ENCODE data around the gene SNAI3.
"Not testable (repeated sequence)": the region's sequence is repeated elsewhere in the genome, so short reads cannot be mapped to it uniquely, and the experiment has no call there.

SNAI3 gene

GRCh38 chr16:88669493-88669892 is 16.8 kb downstream of the SNAI3 start:
- not testable (repeated sequence) for DNase-seq (ENCODE audit: low spot score)

- DNase-seq (ENCODE audit: low spot score), result no peak
Observed at GRCh38 chr16:88667461-88667860, 18.8 kb downstream of the SNAI3 start.

- DNase-seq (ENCODE audit: low spot score), result no peak
Observed at GRCh38 chr16:88665570-88665969, 20.7 kb downstream of the SNAI3 start.

- no peak for DNase-seq (ENCODE audit: low spot score)
Observed at GRCh38 chr16:88665148-88665547, 21.2 kb downstream of the SNAI3 start.

- peak; percentile 100 for DNase-seq (ENCODE audit: low spot score)
Observed at GRCh38 chr16:88662843-88663606, 23.3 kb downstream of the SNAI3 start, which contains the start of gene MVD. Gene MVD, minus strand, starts transcription at chr16:88663091. Its CDS starts 11 bp downstream, at chr16:88663080.

- no peak for DNase-seq (ENCODE audit: low spot score)
Observed at GRCh38 chr16:88662222-88662842, 24.0 kb downstream of the SNAI3 start.

GRCh38 chr16:88661468-88661867 is 24.8 kb downstream of the SNAI3 start:
- DNase-seq (ENCODE audit: low spot score), result no peak

GRCh38 chr16:88659160-88659559 is 27.1 kb downstream of the SNAI3 start:
- DNase-seq (ENCODE audit: low spot score), result no peak

GRCh38 chr16:88658714-88659113 is 27.6 kb downstream of the SNAI3 start:
- DNase-seq (ENCODE audit: low spot score), result no peak

- DNase-seq (ENCODE audit: low spot score), result no peak
Observed at GRCh38 chr16:88657371-88657770, 28.9 kb downstream of the SNAI3 start.

GRCh38 chr16:88656291-88656980 is 29.9 kb downstream of the SNAI3 start:
- DNase-seq (ENCODE audit: low spot score), result no peak

- no peak for DNase-seq (ENCODE audit: low spot score)
Observed at GRCh38 chr16:88655733-88656281, 30.5 kb downstream of the SNAI3 start.

GRCh38 chr16:88655053-88655732 is 31.1 kb downstream of the SNAI3 start:
- DNase-seq (ENCODE audit: low spot score), result no peak

- no peak for DNase-seq (ENCODE audit: low spot score)
Observed at GRCh38 chr16:88654363-88655052, 31.8 kb downstream of the SNAI3 start.

GRCh38 chr16:88653596-88654362 is 32.5 kb downstream of the SNAI3 start:
- no peak for DNase-seq (ENCODE audit: low spot score)

- no peak for DNase-seq (ENCODE audit: low spot score)
Observed at GRCh38 chr16:88653101-88653500, 33.2 kb downstream of the SNAI3 start.

GRCh38 chr16:88652762-88653063 is 33.6 kb downstream of the SNAI3 start:
- DNase-seq (ENCODE audit: low spot score), result no peak

GRCh38 chr16:88651989-88652761 is 34.1 kb downstream of the SNAI3 start:
- DNase-seq (ENCODE audit: low spot score), result no peak

GRCh38 chr16:88651276-88651988 is 34.9 kb downstream of the SNAI3 start:
- no peak for DNase-seq (ENCODE audit: low spot score)
